Common myeloid progenitor, CD34-positive (primary cell): Measurements from ENCODE around the gene OR10H3. TPM values are rescaled to one million over a fixed set of nuclear protein-coding genes. Genes with fewer than 3 reads are reported as not detected.

Source experiments
- CTCF ChIA-PET: fragments of 350-600 bp; sonication (Branson Sonifier 250); formaldehyde crosslinking; loops from one replicate; lab custom pipeline; 2021; ENCODE audit warnings: antibody characterized with exemption; lab: Charles Lee
- POLR2A ChIA-PET: fragments of 350-600 bp; sonication (Branson Sonifier 250); formaldehyde crosslinking; loops from one replicate; lab custom pipeline; 2021; ENCODE audit warnings: antibody characterized with exemption; lab: Charles Lee
- DNase-seq, 3 donors: peaks; one replicate each; pipeline versions ENCODE4 v3.0.0 to v3.0.0-alpha.2; 2013
- H3K27ac ChIP-seq, 2 experiments: 1 replicate in 1 of 2; 2 replicates in 1 of 2; pipeline ENCODE4 v1.7.0; 2013; ENCODE audit warnings: inconsistent platforms in 2 of 2, low read length in 2 of 2, mild to moderate bottlenecking in 2 of 2, low read depth in 1 of 2, moderate library complexity in 1 of 2; ENCODE audit not compliant: severe bottlenecking in 2 of 2, insufficient read depth in 1 of 2, poor library complexity in 1 of 2
- H3K27me3 ChIP-seq, 5 experiments: replicated peaks in 2 of 5; 1 replicate in 3 of 5; 2 replicates in 2 of 5; pipeline versions ENCODE4 v1.6.1 to v1.7.0; 2013; ENCODE audit warnings: low read length in 4 of 5, mild to moderate bottlenecking in 2 of 5, moderate library complexity in 2 of 5, inconsistent platforms in 1 of 5; ENCODE audit not compliant: insufficient read depth in 5 of 5, control insufficient read depth in 4 of 5
- H3K36me3 ChIP-seq, 4 experiments: 1 replicate in 2 of 4; 2 replicates in 2 of 4; pipeline versions ENCODE4 v1.6.1 to v1.7.0; 2013; ENCODE audit warnings: low read length in 3 of 4, control low read depth in 1 of 4, mild to moderate bottlenecking in 1 of 4; ENCODE audit not compliant: control insufficient read depth in 4 of 4, insufficient read depth in 4 of 4
- H3K4me1 ChIP-seq, 4 experiments: 1 replicate in 3 of 4; 2 replicates in 1 of 4; pipeline versions ENCODE4 v1.6.1 to v1.7.1; 2013; ENCODE audit warnings: low read length in 3 of 4, mild to moderate bottlenecking in 3 of 4, control low read depth in 1 of 4, inconsistent platforms in 1 of 4, moderate library complexity in 1 of 4; ENCODE audit not compliant: control insufficient read depth in 4 of 4, insufficient read depth in 4 of 4; ENCODE audit errors: control extremely low read depth in 1 of 4
- H3K4me3 ChIP-seq, 7 experiments: 1 replicate in 4 of 7; 2 replicates in 3 of 7; pipeline versions ENCODE4 v1.5.1 to v1.7.0; 2013; ENCODE audit warnings: mild to moderate bottlenecking in 7 of 7, low read length in 6 of 7, moderate library complexity in 6 of 7, inconsistent platforms in 2 of 7, low read depth in 2 of 7, control low read depth in 1 of 7; ENCODE audit not compliant: insufficient read depth in 4 of 7, control insufficient read depth in 1 of 7; ENCODE audit errors: extremely low read depth in 1 of 7
- H3K9me3 ChIP-seq, 5 experiments: 1 replicate in 4 of 5; 2 replicates in 1 of 5; pipeline versions ENCODE4 v1.6.1 to v1.7.1; 2013; ENCODE audit warnings: low read length in 4 of 5, mild to moderate bottlenecking in 2 of 5, inconsistent platforms in 1 of 5, low read depth in 1 of 5, moderate library complexity in 1 of 5; ENCODE audit not compliant: control insufficient read depth in 4 of 5, insufficient read depth in 2 of 5; ENCODE audit errors: control extremely low read depth in 1 of 5
- WGBS: methylation state at CpG from one replicate; pipeline ENCODE4 v1.1.5; 2013; ENCODE audit not compliant: insufficient coverage; 5-methylcytosine and 5-hydroxymethylcytosine counted together
- polyA plus RNA-seq: library from polyadenylated mRNA; unstranded; fragments of 120-200 nt; gene quantifications from one replicate; pipeline ENCODE4 v1.2.1, GENCODE V29; 2013

OR10H3 gene
- polyA plus RNA-seq = not detected

DNA sequence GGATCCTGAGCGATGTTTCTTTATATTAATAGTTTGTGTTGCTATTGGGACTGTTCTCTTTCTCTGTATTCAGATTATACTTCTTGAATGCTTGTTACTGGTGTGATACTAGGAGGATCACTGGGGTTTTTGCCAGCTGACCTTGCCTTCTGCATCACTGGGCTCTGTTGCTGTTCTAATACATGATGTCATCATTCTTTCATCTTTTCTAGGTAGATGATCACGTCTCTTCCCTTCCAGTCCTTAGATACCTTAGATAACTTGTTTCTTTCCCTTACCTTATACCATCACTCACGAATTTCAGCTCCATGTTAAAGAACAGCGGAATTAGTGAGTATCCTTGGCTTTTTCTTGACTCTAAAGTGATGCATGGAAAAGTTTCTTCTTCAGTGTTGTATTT is at the start of gene OR10H3:
Gene OR10H3, plus strand, starts transcription at position 264 of the 400 bp plus-strand sequence. CDS start 3,408 bp downstream, outside the sequence.
- Histone ChIP-seq H3K27me3 (peaks cover 0 to 6% (median 0%) of the 10 kb centered on the region in 5 experiments), H3K9me3 (peaks cover 3 to 24% (median 9%) of the 10 kb centered on the region in 5 experiments), H3K4me3 (no peak within 1 kb of the TSS), H3K27ac (no peak within 1 kb of the TSS), H3K4me1 (no peaks in the 10 kb centered on the region), H3K36me3 (no peaks in the 10 kb centered on the region)
- WGBS = 70% methylated on average over 1 of the region's 4 CpGs
- POLR2A ChIA-PET = no interaction called here
- DNase-seq = no peak
- CTCF ChIA-PET = no interaction called here

DNA sequence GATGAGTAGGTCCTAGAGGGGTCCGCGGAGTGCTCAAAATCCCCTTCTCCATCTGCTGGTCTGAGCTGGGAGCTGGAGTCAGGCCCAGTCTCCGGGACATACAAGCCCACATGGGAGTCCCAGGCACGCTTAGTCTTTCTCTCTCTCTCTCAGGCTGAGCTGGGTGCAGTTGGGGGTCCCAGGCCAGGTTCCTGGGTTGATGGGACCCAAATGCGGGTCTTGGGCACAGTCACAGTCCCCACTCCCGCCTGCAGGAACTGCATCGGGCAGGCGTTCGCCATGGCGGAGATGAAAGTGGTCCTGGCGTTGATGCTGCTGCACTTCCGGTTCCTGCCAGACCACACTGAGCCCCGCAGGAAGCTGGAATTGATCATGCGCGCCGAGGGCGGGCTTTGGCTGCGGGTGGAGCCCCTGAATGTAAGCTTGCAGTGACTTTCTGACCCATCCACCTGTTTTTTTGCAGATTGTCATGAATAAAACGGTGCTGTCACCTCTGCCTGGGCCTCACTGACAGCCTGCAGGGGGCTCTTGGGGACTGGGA is 41.1 kb upstream of the OR10H3 start:
- DNase-seq = no peak
- Histone ChIP-seq H3K4me3 (no peak overlapping the region), H3K27me3 (peaks cover 0 to 8% (median 0%) of the 10 kb centered on the region in 5 experiments), H3K27ac (no peak overlapping the region), H3K4me1 (peaks cover 0 to 7% (median 2%) of the 10 kb centered on the region in 4 experiments), H3K36me3 (no peaks in the 10 kb centered on the region), H3K9me3 (no peaks in the 10 kb centered on the region)
- ChIA-PET POLR2A (no interaction called here), CTCF (interaction anchor here (1.0 kb wide), 1 partner anchor 9 kb away, joined by 3 read pairs; no protein-coding TSS in a partner anchor)
- WGBS = 68% methylated on average over 15 of the region's 19 CpGs

GRCh38 chr19:15701757-15702533 is 35.8 kb upstream of the OR10H3 start:
- ChIA-PET CTCF (interaction anchor here (1.0 to 1.8 kb wide), 2 partner anchors 37 to 67 kb away, joined by 3 to 4 read pairs; no protein-coding TSS in a partner anchor), POLR2A (no interaction called here)
- H3K4me1 ChIP-seq = peaks cover 0 to 29% (median 10%) of the 10 kb centered on the region in 4 experiments
- no peaks in the 10 kb centered on the region for H3K36me3 ChIP-seq
- WGBS = 83% methylated on average over 3 of the region's 4 CpGs
- H3K27me3 ChIP-seq = peaks cover 0 to 5% (median 0%) of the 10 kb centered on the region in 5 experiments
- peak overlapping the region in 1 of 7 experiments; percentile 18 for H3K4me3 ChIP-seq
- DNase-seq = peak in 1 of 3 donors; percentile 11
- H3K27ac ChIP-seq = no peak overlapping the region
- H3K9me3 ChIP-seq = peaks cover 0 to 4% (median 0%) of the 10 kb centered on the region in 5 experiments

GRCh38 chr19:15702534-15702930 is 35.3 kb upstream of the OR10H3 start:
- H3K36me3 ChIP-seq = no peaks in the 10 kb centered on the region
- peak overlapping the region in 1 of 2 experiments; percentile 6 for H3K27ac ChIP-seq
- peak; percentile 94 to 100 (median 99) for DNase-seq
- ChIA-PET CTCF (interaction anchor here (1.0 to 1.8 kb wide), 2 partner anchors 36 to 68 kb away, joined by 3 to 4 read pairs; no protein-coding TSS in a partner anchor), POLR2A (no interaction called here)
- 0% methylated on average over 6 of the region's 7 CpGs for WGBS
- peaks cover 0 to 4% (median 0%) of the 10 kb centered on the region in 5 experiments for H3K9me3 ChIP-seq
- H3K4me1 ChIP-seq = peaks cover 0 to 29% (median 10%) of the 10 kb centered on the region in 4 experiments
- peak overlapping the region in 2 of 7 experiments; percentile 11 to 18 for H3K4me3 ChIP-seq
- peaks cover 0 to 5% (median 0%) of the 10 kb centered on the region in 5 experiments for H3K27me3 ChIP-seq

- Histone ChIP-seq H3K27me3 (peaks cover 0 to 33% (median 4%) of the 10 kb centered on the region in 5 experiments), H3K4me1 (no peaks in the 10 kb centered on the region), H3K36me3 (no peaks in the 10 kb centered on the region), H3K4me3 (no peak overlapping the region), H3K27ac (no peak overlapping the region), H3K9me3 (peaks cover 0 to 4% (median 0%) of the 10 kb centered on the region in 5 experiments)
- POLR2A ChIA-PET = no interaction called here
- CTCF ChIA-PET = interaction anchor here (1.0 kb wide), 1 partner anchor 11 kb away, joined by 4 read pairs; no protein-coding TSS in a partner anchor
- no peak for DNase-seq
- WGBS = 63% methylated on average over 2 of the region's 3 CpGs
These were observed 23.1 kb upstream of the OR10H3 start for GRCh38 chr19:15714638-15715037.

DNA sequence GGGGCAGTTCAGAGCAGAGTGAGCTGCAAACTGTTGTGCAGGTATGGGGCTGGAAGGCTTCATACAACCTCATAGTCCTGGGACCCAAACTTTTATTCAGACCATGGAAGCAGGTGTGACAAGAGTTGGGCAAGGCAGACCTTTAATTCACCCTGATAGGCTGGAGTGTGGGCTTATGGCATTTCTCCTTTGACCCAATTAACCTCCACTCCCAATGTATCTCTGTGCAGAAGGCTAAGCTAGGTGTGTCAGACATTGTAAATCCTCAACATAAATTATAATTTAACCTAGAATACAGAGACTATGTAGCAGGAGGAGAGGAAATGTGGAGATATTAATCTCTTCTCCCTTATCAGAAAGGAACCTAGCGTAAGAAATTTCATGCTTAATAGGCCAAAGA is 22.1 kb upstream of the OR10H3 start:
- Histone ChIP-seq H3K4me3 (no peak overlapping the region), H3K9me3 (peaks cover 0 to 4% (median 0%) of the 10 kb centered on the region in 5 experiments), H3K27ac (no peak overlapping the region), H3K4me1 (no peaks in the 10 kb centered on the region), H3K27me3 (peaks cover 0 to 38% (median 6%) of the 10 kb centered on the region in 5 experiments), H3K36me3 (no peaks in the 10 kb centered on the region)
- no peak for DNase-seq
- ChIA-PET CTCF (interaction anchor here (1.0 kb wide), 1 partner anchor 12 kb away, joined by 4 read pairs; no protein-coding TSS in a partner anchor), POLR2A (no interaction called here)
- 100% methylated on average over 1 of the region's 1 CpG for WGBS
